Activated CD4-positive, alpha-beta memory T cell treated with anti-CD3 and anti-CD28 coated beads, Interleukin-2, amount 10 ng/mL, durations not matched to agents 7 days and 5 days (primary cell): Measurements from ENCODE around the gene GJA10. TPM values are rescaled to one million over a fixed set of nuclear protein-coding genes. Genes with fewer than 3 reads are reported as not detected.
"Not testable (repeated sequence)": the region's sequence is repeated elsewhere in the genome, so short reads cannot be mapped to it uniquely, and the experiment has no call there.

Experiments
- CTCF ChIA-PET: fragments of 350-600 bp; sonication (Branson Sonifier 250); formaldehyde crosslinking; loops from one replicate; lab custom pipeline; 2021; ENCODE audit warnings: antibody characterized with exemption, inconsistent platforms; lab: Charles Lee
- POLR2A ChIA-PET: fragments of 350-600 bp; sonication (Branson Sonifier 250); formaldehyde crosslinking; loops from one replicate; lab custom pipeline; 2021; ENCODE audit warnings: antibody characterized with exemption; lab: Charles Lee
- DNase-seq: peaks from one replicate; pipeline ENCODE4 v3.0.0-alpha.2; 2020
- H3K27ac Mint-ChIP-seq: one replicate; pipeline ENCODE4 v1.8.0; 2021; ENCODE audit warnings: mild to moderate bottlenecking, mixed read lengths
- H3K27me3 Mint-ChIP-seq: one replicate; pipeline ENCODE4 v1.8.0; 2021; ENCODE audit warnings: mixed read lengths
- H3K36me3 Mint-ChIP-seq: one replicate; pipeline ENCODE4 v1.8.0; 2021; ENCODE audit warnings: low read depth, mixed read lengths
- H3K4me1 Mint-ChIP-seq: one replicate; pipeline ENCODE4 v1.8.0; 2021; ENCODE audit warnings: mixed read lengths
- H3K4me3 Mint-ChIP-seq: one replicate; pipeline ENCODE4 v1.8.0; 2021; ENCODE audit warnings: mild to moderate bottlenecking, mixed read lengths
- H3K9me3 Mint-ChIP-seq: one replicate; pipeline ENCODE4 v1.8.0; 2021; ENCODE audit warnings: mixed read lengths
- total RNA-seq, 2 experiments: library from RNA; stranded (reverse); gene quantifications; one replicate each; pipeline ENCODE4 v1.2.3, GENCODE V29; 2021

Gene GJA10
- total RNA-seq, result 1 to 10 TPM; 3.4 to 3.5 TPM

GRCh38 chr6:89894169-89894568, at the start of gene GJA10:
Gene GJA10 (plus strand): TSS chr6:89894469. CDS start chr6:89894469, 0 bp downstream.
- Mint-ChIP-seq H3K36me3 (peaks cover 4% of the 10 kb centered on the region), H3K27me3 (peaks cover 34% of the 10 kb centered on the region), H3K4me1 (peaks cover 16% of the 10 kb centered on the region), H3K4me3 (no peak within 1 kb of the TSS), H3K9me3 (no peaks in the 10 kb centered on the region), H3K27ac (no peak within 1 kb of the TSS)
- no peak for DNase-seq
- ChIA-PET CTCF (no interaction called here), POLR2A (no interaction called here)

GRCh38 chr6:89847513-89847912, 46.8 kb upstream of the GJA10 start:
- H3K9me3 Mint-ChIP-seq, H3K4me3 Mint-ChIP-seq, DNase-seq, POLR2A ChIA-PET, CTCF ChIA-PET, H3K27ac Mint-ChIP-seq, H3K27me3 Mint-ChIP-seq: not testable (repeated sequence)
- Mint-ChIP-seq H3K36me3 (peaks cover 47% of the 10 kb centered on the region), H3K4me1 (peaks cover 22% of the 10 kb centered on the region)

- peaks cover 63% of the 10 kb centered on the region for H3K36me3 Mint-ChIP-seq
- no peak overlapping the region for H3K27ac Mint-ChIP-seq
- no peak for DNase-seq
- H3K4me3 Mint-ChIP-seq, result no peak overlapping the region
- peaks cover 15% of the 10 kb centered on the region for H3K4me1 Mint-ChIP-seq
- POLR2A ChIA-PET, result no interaction called here
- CTCF ChIA-PET, result interaction anchor here (0.7 to 0.8 kb wide), 2 partner anchors 24 to 345 kb away, joined by 3 read pairs; partner anchors contain the start of gene CASP8AP2
- no peaks in the 10 kb centered on the region for H3K9me3 Mint-ChIP-seq
- no peaks in the 10 kb centered on the region for H3K27me3 Mint-ChIP-seq
These were observed 41.2 kb upstream of the GJA10 start for GRCh38 chr6:89853068-89853467.

GRCh38 chr6:89858041-89858440, 36.2 kb upstream of the GJA10 start:
- ChIA-PET CTCF (no interaction called here), POLR2A (no interaction called here)
- no peaks in the 10 kb centered on the region for H3K27me3 Mint-ChIP-seq
- H3K9me3 Mint-ChIP-seq, result no peaks in the 10 kb centered on the region
- peaks cover 33% of the 10 kb centered on the region for H3K4me1 Mint-ChIP-seq
- DNase-seq, result no peak
- H3K27ac Mint-ChIP-seq, result no peak overlapping the region
- no peak overlapping the region for H3K4me3 Mint-ChIP-seq
- peaks cover 67% of the 10 kb centered on the region for H3K36me3 Mint-ChIP-seq

GRCh38 chr6:89859744-89860143, 34.5 kb upstream of the GJA10 start:
- peaks cover 69% of the 10 kb centered on the region for H3K36me3 Mint-ChIP-seq
- CTCF ChIA-PET, result interaction anchor here (0.8 to 1.6 kb wide), 4 partner anchors 14 to 488 kb away, joined by 3 to 6 read pairs (median 4); no protein-coding TSS in a partner anchor

GRCh38 chr6:89862273-89862672, 32.0 kb upstream of the GJA10 start:
- H3K27me3 Mint-ChIP-seq, result no peaks in the 10 kb centered on the region
- ChIA-PET CTCF (no interaction called here), POLR2A (interaction anchor here (3.8 kb wide), 1 partner anchor 33 kb away, joined by 17 read pairs; the partner anchor contains the start of gene CASP8AP2)
- no peak overlapping the region for H3K4me3 Mint-ChIP-seq
- peaks cover 41% of the 10 kb centered on the region for H3K4me1 Mint-ChIP-seq
- peak overlapping the region; percentile 77 for H3K27ac Mint-ChIP-seq
- H3K36me3 Mint-ChIP-seq, result peaks cover 72% of the 10 kb centered on the region
- H3K9me3 Mint-ChIP-seq, result peaks cover 2% of the 10 kb centered on the region
- no peak for DNase-seq

More at GRCh38 chr6:89859744-89860143, 34.5 kb upstream of the GJA10 start:
- Mint-ChIP-seq H3K27me3 (no peaks in the 10 kb centered on the region), H3K9me3 (peaks cover 2% of the 10 kb centered on the region), H3K27ac (peak overlapping the region; percentile 96), H3K4me3 (peak overlapping the region; percentile 34), H3K4me1 (peaks cover 41% of the 10 kb centered on the region)
- POLR2A ChIA-PET, result interaction anchor here (0.7 to 3.8 kb wide), 6 partner anchors 18 to 61 kb away, joined by 3 to 17 read pairs (median 3); partner anchors contain the start of genes CASP8AP2 and MDN1
- DNase-seq, result peak; percentile 50

GRCh38 chr6:89862698-89863097, 31.6 kb upstream of the GJA10 start:
- CTCF ChIA-PET, result no interaction called here
- Mint-ChIP-seq H3K4me3 (no peak overlapping the region), H3K9me3 (peaks cover 2% of the 10 kb centered on the region), H3K4me1 (peaks cover 41% of the 10 kb centered on the region), H3K36me3 (peaks cover 76% of the 10 kb centered on the region), H3K27ac (peak overlapping the region; percentile 77), H3K27me3 (no peaks in the 10 kb centered on the region)
- DNase-seq, result no peak
- POLR2A ChIA-PET, result interaction anchor here (3.8 kb wide), 1 partner anchor 33 kb away, joined by 17 read pairs; the partner anchor contains the start of gene CASP8AP2

- CTCF ChIA-PET, result interaction anchor here (1.0 kb wide), 1 partner anchor 14 kb away, joined by 4 read pairs; no protein-coding TSS in a partner anchor
- no peak for DNase-seq
- H3K4me1 Mint-ChIP-seq, result peaks cover 31% of the 10 kb centered on the region
- peaks cover 83% of the 10 kb centered on the region for H3K36me3 Mint-ChIP-seq
- H3K4me3 Mint-ChIP-seq, result no peak overlapping the region
- H3K27ac Mint-ChIP-seq, result no peak overlapping the region
- H3K9me3 Mint-ChIP-seq, result peaks cover 2% of the 10 kb centered on the region
- H3K27me3 Mint-ChIP-seq, result no peaks in the 10 kb centered on the region
- POLR2A ChIA-PET, result interaction anchor here (1.0 kb wide), 1 partner anchor 18 kb away, joined by 3 read pairs; no protein-coding TSS in a partner anchor
These were observed 28.1 kb upstream of the GJA10 start for GRCh38 chr6:89866024-89866678.

GRCh38 chr6:89873721-89874120, 20.5 kb upstream of the GJA10 start:
- CTCF ChIA-PET, result interaction anchor here (0.6 to 1.1 kb wide), 2 partner anchors 14 to 67 kb away, joined by 3 to 4 read pairs; no protein-coding TSS in a partner anchor
- DNase-seq, result no peak
- Mint-ChIP-seq H3K27me3 (no peaks in the 10 kb centered on the region), H3K4me3 (no peak overlapping the region), H3K4me1 (peaks cover 16% of the 10 kb centered on the region), H3K27ac (no peak overlapping the region), H3K9me3 (no peaks in the 10 kb centered on the region), H3K36me3 (peaks cover 39% of the 10 kb centered on the region)
- POLR2A ChIA-PET, result interaction anchor here (1.4 kb wide), 1 partner anchor 44 kb away, joined by 6 read pairs; the partner anchor contains the start of gene CASP8AP2

- CTCF ChIA-PET, result interaction anchor here (1.1 kb wide), 1 partner anchor 66 kb away, joined by 4 read pairs; no protein-coding TSS in a partner anchor
These were observed 19.8 kb upstream of the GJA10 start for GRCh38 chr6:89874438-89874837.

GRCh38 chr6:89886378-89887120, 7.7 kb upstream of the GJA10 start:
- Mint-ChIP-seq H3K4me3 (no peak overlapping the region), H3K9me3 (no peaks in the 10 kb centered on the region), H3K4me1 (peaks cover 28% of the 10 kb centered on the region), H3K27ac (no peak overlapping the region), H3K27me3 (peaks cover 8% of the 10 kb centered on the region), H3K36me3 (no peaks in the 10 kb centered on the region)
- ChIA-PET CTCF (interaction anchor here (1.5 kb wide), 1 partner anchor 54 kb away, joined by 6 read pairs; no protein-coding TSS in a partner anchor), POLR2A (interaction anchor here (0.8 to 1.8 kb wide), 2 partner anchors 57 kb away, joined by 3 to 6 read pairs; partner anchors contain the start of gene CASP8AP2)
- DNase-seq, result no peak

More at GRCh38 chr6:89874438-89874837, 19.8 kb upstream of the GJA10 start:
- Mint-ChIP-seq H3K4me1 (peaks cover 16% of the 10 kb centered on the region), H3K27ac (no peak overlapping the region), H3K36me3 (peaks cover 33% of the 10 kb centered on the region), H3K4me3 (no peak overlapping the region), H3K27me3 (no peaks in the 10 kb centered on the region), H3K9me3 (no peaks in the 10 kb centered on the region)
- DNase-seq, result no peak
- POLR2A ChIA-PET, result no interaction called here

- peaks cover 29% of the 10 kb centered on the region for H3K4me1 Mint-ChIP-seq
- no peaks in the 10 kb centered on the region for H3K9me3 Mint-ChIP-seq
- H3K4me3 Mint-ChIP-seq, result no peak overlapping the region
- peaks cover 10% of the 10 kb centered on the region for H3K27me3 Mint-ChIP-seq
- POLR2A ChIA-PET, result interaction anchor here (1.8 kb wide), 1 partner anchor 58 kb away, joined by 6 read pairs; the partner anchor contains the start of gene CASP8AP2
- no peaks in the 10 kb centered on the region for H3K36me3 Mint-ChIP-seq
- CTCF ChIA-PET, result interaction anchor here (1.5 kb wide), 1 partner anchor 53 kb away, joined by 6 read pairs; no protein-coding TSS in a partner anchor
- H3K27ac Mint-ChIP-seq, result no peak overlapping the region
- DNase-seq, result no peak
These were observed 6.7 kb upstream of the GJA10 start for GRCh38 chr6:89887452-89888137.
